ENCODE data around the gene NCAPD3. TPM values are rescaled to one million over a fixed set of nuclear protein-coding genes. Genes with fewer than 3 reads are reported as not detected.

Gene NCAPD3
- total and polyA plus RNA-seq, 5 donors from 2014 or later, result 12.9 to 38.2 (median 15.3) TPM

- peaks cover 27% of the 10 kb centered on the region for H3K4me1 ChIP-seq (ENCODE audit: control insufficient read depth, insufficient read depth, low read length, poor library complexity, severe bottlenecking)
- peaks cover 24% of the 10 kb centered on the region for H3K36me3 Mint-ChIP-seq
- DNase-seq (no peak), ATAC-seq (ENCODE audit: low read depth in 2 of 2) (no peak)
- no peak overlapping the region for H3K27ac ChIP-seq (ENCODE audit: insufficient read depth, low read length, poor library complexity, severe bottlenecking)
- no peaks in the 10 kb centered on the region for H3K27me3 ChIP-seq (ENCODE audit: control insufficient read depth, insufficient read depth, low read length)
- H3K36me3 ChIP-seq (ENCODE audit: control insufficient read depth, insufficient read depth, low read length), result peaks cover 56% of the 10 kb centered on the region
- no peak overlapping the region for H3K27ac Mint-ChIP-seq
- no peaks in the 10 kb centered on the region for H3K9me3 ChIP-seq (ENCODE audit: control insufficient read depth in 2 of 2, low read length in 2 of 2)
- H3K27me3 Mint-ChIP-seq, result no peaks in the 10 kb centered on the region
- no peak overlapping the region for H3K4me3 Mint-ChIP-seq
- no peak overlapping the region for H3K4me3 ChIP-seq (ENCODE audit: low read depth, low read length)
- H3K9me3 Mint-ChIP-seq, result no peaks in the 10 kb centered on the region
- peaks cover 21 to 41% (median 31%) of the 10 kb centered on the region in 4 donors for H3K4me1 Mint-ChIP-seq
These were observed 26.5 kb upstream of the NCAPD3 start for GRCh38 chr11:134250246-134250645.

- Histone ChIP-seq H3K9me3 (ENCODE audit: control insufficient read depth in 2 of 2, low read length in 2 of 2) (no peaks in the 10 kb centered on the region), H3K4me3 (ENCODE audit: low read depth, low read length) (no peak overlapping the region), H3K36me3 (ENCODE audit: control insufficient read depth, insufficient read depth, low read length) (peaks cover 68% of the 10 kb centered on the region), H3K27me3 (ENCODE audit: control insufficient read depth, insufficient read depth, low read length) (no peaks in the 10 kb centered on the region), H3K27ac (ENCODE audit: insufficient read depth, low read length, poor library complexity, severe bottlenecking) (no peak overlapping the region), H3K4me1 (ENCODE audit: control insufficient read depth, insufficient read depth, low read length, poor library complexity, severe bottlenecking) (peaks cover 20% of the 10 kb centered on the region)
- no peak for ATAC-seq (ENCODE audit: low read depth in 2 of 2)
- Mint-ChIP-seq H3K36me3 (peaks cover 28% of the 10 kb centered on the region), H3K27me3 (no peaks in the 10 kb centered on the region), H3K27ac (peak overlapping the region in 2 of 3 donors; percentile 47 to 68), H3K9me3 (no peaks in the 10 kb centered on the region), H3K4me3 (peak overlapping the region in 3 of 4 donors; percentile 2 to 69 (median 63)), H3K4me1 (peaks cover 16 to 31% (median 23%) of the 10 kb centered on the region in 4 donors)
- DNase-seq, result peak in 1 of 3 donors; percentile 33
These were observed 25.2 kb upstream of the NCAPD3 start for GRCh38 chr11:134248910-134249480.

GRCh38 chr11:134246678-134247077 is 22.9 kb upstream of the NCAPD3 start:
- Histone ChIP-seq H3K9me3 (ENCODE audit: control insufficient read depth in 2 of 2, low read length in 2 of 2) (no peaks in the 10 kb centered on the region), H3K36me3 (ENCODE audit: control insufficient read depth, insufficient read depth, low read length) (peaks cover 91% of the 10 kb centered on the region), H3K4me3 (ENCODE audit: low read depth, low read length) (no peak overlapping the region), H3K4me1 (ENCODE audit: control insufficient read depth, insufficient read depth, low read length, poor library complexity, severe bottlenecking) (peaks cover 5% of the 10 kb centered on the region), H3K27ac (ENCODE audit: insufficient read depth, low read length, poor library complexity, severe bottlenecking) (no peak overlapping the region), H3K27me3 (ENCODE audit: control insufficient read depth, insufficient read depth, low read length) (no peaks in the 10 kb centered on the region)
- Mint-ChIP-seq H3K4me1 (peaks cover 6 to 11% (median 10%) of the 10 kb centered on the region in 4 donors), H3K27me3 (no peaks in the 10 kb centered on the region), H3K4me3 (no peak overlapping the region), H3K27ac (no peak overlapping the region), H3K36me3 (peaks cover 37% of the 10 kb centered on the region), H3K9me3 (no peaks in the 10 kb centered on the region)
- ATAC-seq (ENCODE audit: low read depth in 2 of 2) (no peak), DNase-seq (no peak)

GRCh38 chr11:134246100-134246499 is 22.3 kb upstream of the NCAPD3 start:
- Histone ChIP-seq H3K27me3 (ENCODE audit: control insufficient read depth, insufficient read depth, low read length) (no peaks in the 10 kb centered on the region), H3K27ac (ENCODE audit: insufficient read depth, low read length, poor library complexity, severe bottlenecking) (no peak overlapping the region), H3K9me3 (ENCODE audit: control insufficient read depth in 2 of 2, low read length in 2 of 2) (no peaks in the 10 kb centered on the region), H3K4me3 (ENCODE audit: low read depth, low read length) (no peak overlapping the region), H3K4me1 (ENCODE audit: control insufficient read depth, insufficient read depth, low read length, poor library complexity, severe bottlenecking) (no peaks in the 10 kb centered on the region), H3K36me3 (ENCODE audit: control insufficient read depth, insufficient read depth, low read length) (peaks cover 96% of the 10 kb centered on the region)
- Mint-ChIP-seq H3K9me3 (no peaks in the 10 kb centered on the region), H3K27ac (no peak overlapping the region), H3K27me3 (no peaks in the 10 kb centered on the region), H3K4me1 (peaks cover under 1 to 9% (median 8%) of the 10 kb centered on the region in 4 donors), H3K4me3 (no peak overlapping the region), H3K36me3 (peaks cover 37% of the 10 kb centered on the region)
- ATAC-seq (ENCODE audit: low read depth in 2 of 2) (no peak), DNase-seq (no peak)

- no peak overlapping the region for H3K4me3 ChIP-seq (ENCODE audit: low read depth, low read length)
- Mint-ChIP-seq H3K36me3 (peaks cover 37% of the 10 kb centered on the region), H3K27ac (no peak overlapping the region), H3K27me3 (no peaks in the 10 kb centered on the region), H3K4me3 (no peak overlapping the region), H3K4me1 (peaks cover 0 to 9% (median 8%) of the 10 kb centered on the region in 4 donors), H3K9me3 (no peaks in the 10 kb centered on the region)
- peaks cover 95% of the 10 kb centered on the region for H3K36me3 ChIP-seq (ENCODE audit: control insufficient read depth, insufficient read depth, low read length)
- H3K4me1 ChIP-seq (ENCODE audit: control insufficient read depth, insufficient read depth, low read length, poor library complexity, severe bottlenecking), result no peaks in the 10 kb centered on the region
- no peak for ATAC-seq (ENCODE audit: low read depth in 2 of 2)
- no peaks in the 10 kb centered on the region for H3K9me3 ChIP-seq (ENCODE audit: control insufficient read depth in 2 of 2, low read length in 2 of 2)
- DNase-seq, result no peak
- H3K27me3 ChIP-seq (ENCODE audit: control insufficient read depth, insufficient read depth, low read length), result no peaks in the 10 kb centered on the region
- no peak overlapping the region for H3K27ac ChIP-seq (ENCODE audit: insufficient read depth, low read length, poor library complexity, severe bottlenecking)
These were observed 21.7 kb upstream of the NCAPD3 start for GRCh38 chr11:134245434-134245833.

GRCh38 chr11:134244593-134244992 is 20.8 kb upstream of the NCAPD3 start:
- H3K27me3 Mint-ChIP-seq, result no peaks in the 10 kb centered on the region
- H3K9me3 ChIP-seq (ENCODE audit: control insufficient read depth in 2 of 2, low read length in 2 of 2), result no peaks in the 10 kb centered on the region
- no peak overlapping the region for H3K4me3 Mint-ChIP-seq
- peak in 1 of 2 donors; percentile 41 for ATAC-seq (ENCODE audit: low read depth in 2 of 2)
- H3K27ac ChIP-seq (ENCODE audit: insufficient read depth, low read length, poor library complexity, severe bottlenecking), result no peak overlapping the region
- H3K27ac Mint-ChIP-seq, result no peak overlapping the region
- H3K9me3 Mint-ChIP-seq, result no peaks in the 10 kb centered on the region
- no peaks in the 10 kb centered on the region for H3K27me3 ChIP-seq (ENCODE audit: control insufficient read depth, insufficient read depth, low read length)
- H3K4me1 Mint-ChIP-seq, result peaks cover 0 to 10% (median 9%) of the 10 kb centered on the region in 4 donors
- H3K4me3 ChIP-seq (ENCODE audit: low read depth, low read length), result no peak overlapping the region
- peaks cover 95% of the 10 kb centered on the region for H3K36me3 ChIP-seq (ENCODE audit: control insufficient read depth, insufficient read depth, low read length)
- DNase-seq, result peak in 2 of 3 donors; percentile 25 to 46
- H3K4me1 ChIP-seq (ENCODE audit: control insufficient read depth, insufficient read depth, low read length, poor library complexity, severe bottlenecking), result no peaks in the 10 kb centered on the region
- peaks cover 43% of the 10 kb centered on the region for H3K36me3 Mint-ChIP-seq

GRCh38 chr11:134243913-134244312 is 20.1 kb upstream of the NCAPD3 start:
- H3K4me3 Mint-ChIP-seq, result no peak overlapping the region
- H3K36me3 ChIP-seq (ENCODE audit: control insufficient read depth, insufficient read depth, low read length), result peaks cover 96% of the 10 kb centered on the region
- no peaks in the 10 kb centered on the region for H3K27me3 ChIP-seq (ENCODE audit: control insufficient read depth, insufficient read depth, low read length)
- H3K27ac ChIP-seq (ENCODE audit: insufficient read depth, low read length, poor library complexity, severe bottlenecking), result no peak overlapping the region
- no peaks in the 10 kb centered on the region for H3K4me1 ChIP-seq (ENCODE audit: control insufficient read depth, insufficient read depth, low read length, poor library complexity, severe bottlenecking)
- peaks cover 48% of the 10 kb centered on the region for H3K36me3 Mint-ChIP-seq
- no peak for DNase-seq
- ATAC-seq (ENCODE audit: low read depth in 2 of 2), result no peak
- no peaks in the 10 kb centered on the region for H3K9me3 ChIP-seq (ENCODE audit: control insufficient read depth in 2 of 2, low read length in 2 of 2)
- no peaks in the 10 kb centered on the region for H3K27me3 Mint-ChIP-seq
- peaks cover 0 to 6% (median 4%) of the 10 kb centered on the region in 4 donors for H3K4me1 Mint-ChIP-seq
- no peaks in the 10 kb centered on the region for H3K9me3 Mint-ChIP-seq
- no peak overlapping the region for H3K4me3 ChIP-seq (ENCODE audit: low read depth, low read length)
- H3K27ac Mint-ChIP-seq, result peak overlapping the region in 1 of 3 donors; percentile 68

GRCh38 chr11:134242376-134242775 is 18.6 kb upstream of the NCAPD3 start:
- ATAC-seq (ENCODE audit: low read depth in 2 of 2), result no peak
- Histone ChIP-seq H3K27me3 (ENCODE audit: control insufficient read depth, insufficient read depth, low read length) (no peaks in the 10 kb centered on the region), H3K36me3 (ENCODE audit: control insufficient read depth, insufficient read depth, low read length) (peaks cover 90% of the 10 kb centered on the region), H3K4me3 (ENCODE audit: low read depth, low read length) (no peak overlapping the region), H3K9me3 (ENCODE audit: control insufficient read depth in 2 of 2, low read length in 2 of 2) (no peaks in the 10 kb centered on the region), H3K27ac (ENCODE audit: insufficient read depth, low read length, poor library complexity, severe bottlenecking) (no peak overlapping the region), H3K4me1 (ENCODE audit: control insufficient read depth, insufficient read depth, low read length, poor library complexity, severe bottlenecking) (no peaks in the 10 kb centered on the region)
- H3K36me3 Mint-ChIP-seq, result peaks cover 42% of the 10 kb centered on the region
- no peak for DNase-seq
- no peaks in the 10 kb centered on the region for H3K27me3 Mint-ChIP-seq
- H3K4me1 Mint-ChIP-seq, result peaks cover 0 to 6% (median 3%) of the 10 kb centered on the region in 4 donors
- peak overlapping the region in 1 of 3 donors; percentile 45 for H3K27ac Mint-ChIP-seq
- no peak overlapping the region for H3K4me3 Mint-ChIP-seq
- H3K9me3 Mint-ChIP-seq, result no peaks in the 10 kb centered on the region
